ENCODE measurements around the gene PTPRE. TPM values are rescaled to one million over a fixed set of nuclear protein-coding genes. Genes with fewer than 3 reads are reported as not detected.

Gene PTPRE
- total and polyA plus RNA-seq, 2 donors from 2014 or later, result 1.1 to 25.7 TPM

DNA sequence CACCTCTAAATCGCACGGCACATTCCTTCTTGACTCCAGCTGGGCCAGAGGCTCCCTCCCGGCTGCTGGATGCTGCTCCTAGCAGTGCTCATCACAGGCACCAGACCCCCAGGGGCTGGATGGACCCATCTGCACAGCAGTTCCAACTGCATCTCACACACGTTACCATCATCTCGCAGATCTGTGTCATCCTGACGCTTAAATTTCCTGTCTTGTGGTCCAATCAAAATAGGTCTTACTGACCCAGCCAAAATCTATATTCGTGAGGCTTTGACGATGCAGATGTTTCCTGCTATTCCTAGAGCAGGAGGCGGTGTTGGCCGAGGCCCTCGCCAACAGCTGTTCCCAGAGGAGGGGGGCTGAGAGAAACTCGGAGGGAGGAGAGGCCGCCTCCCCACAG lies 111.3 kb downstream of the PTPRE start:
- intact Hi-C loops (cut with DNase I), result no loop called here
- no peak overlapping the region for H3K4me3 ChIP-seq (ENCODE audit: low read length in 3 of 3)
- no peaks in the 10 kb centered on the region for H3K36me3 ChIP-seq (ENCODE audit: control insufficient read depth in 2 of 3, insufficient read depth in 3 of 3, low read length in 3 of 3)
- FAIRE-seq (no peak), DNase-seq (peak in 2 of 5 donors; percentile 26 to 84)
- TF ChIP-seq CTCF (IDR thresholded peaks at IDR 0.05; ENCODE audit: borderline replicate concordance, extremely low read depth, insufficient read depth), result no peak
- H3K9me3 ChIP-seq (ENCODE audit: control insufficient read depth in 2 of 3, insufficient read depth in 1 of 3, low read length in 3 of 3), result no peaks in the 10 kb centered on the region
- no peak overlapping the region for H3K9ac ChIP-seq (ENCODE audit: low read length in 3 of 3)
- H3K27ac ChIP-seq (ENCODE audit: low read depth in 2 of 2, low read length in 2 of 2), result no peak overlapping the region
- H3K27me3 ChIP-seq (ENCODE audit: control insufficient read depth, insufficient read depth, low read length), result no peaks in the 10 kb centered on the region
- H3K4me1 ChIP-seq (ENCODE audit: control insufficient read depth in 2 of 3, insufficient read depth in 2 of 3, low read depth in 1 of 3, low read length in 3 of 3), result no peaks in the 10 kb centered on the region

- Histone ChIP-seq H3K4me1 (ENCODE audit: control insufficient read depth in 2 of 3, insufficient read depth in 2 of 3, low read depth in 1 of 3, low read length in 3 of 3) (no peaks in the 10 kb centered on the region), H3K9me3 (ENCODE audit: control insufficient read depth in 2 of 3, insufficient read depth in 1 of 3, low read length in 3 of 3) (no peaks in the 10 kb centered on the region), H3K27me3 (ENCODE audit: control insufficient read depth, insufficient read depth, low read length) (no peaks in the 10 kb centered on the region), H3K36me3 (ENCODE audit: control insufficient read depth in 2 of 3, insufficient read depth in 3 of 3, low read length in 3 of 3) (no peaks in the 10 kb centered on the region), H3K4me3 (ENCODE audit: low read length in 3 of 3) (no peak overlapping the region), H3K27ac (ENCODE audit: low read depth in 2 of 2, low read length in 2 of 2) (no peak overlapping the region), H3K9ac (ENCODE audit: low read length in 3 of 3) (no peak overlapping the region)
- no peak for DNase-seq
- intact Hi-C loops (cut with DNase I), result no loop called here
- TF ChIP-seq CTCF (IDR thresholded peaks at IDR 0.05; ENCODE audit: borderline replicate concordance, extremely low read depth, insufficient read depth), result no peak
- no peak for FAIRE-seq
Measured at GRCh38 chr10:128018691-128019090, 111.8 kb downstream of the PTPRE start.

GRCh38 chr10:128022261-128023196 lies 115.6 kb downstream of the PTPRE start:
- Histone ChIP-seq H3K4me1 (ENCODE audit: control insufficient read depth in 2 of 3, insufficient read depth in 2 of 3, low read depth in 1 of 3, low read length in 3 of 3) (no peaks in the 10 kb centered on the region), H3K9ac (ENCODE audit: low read length in 3 of 3) (no peak overlapping the region), H3K36me3 (ENCODE audit: control insufficient read depth in 2 of 3, insufficient read depth in 3 of 3, low read length in 3 of 3) (no peaks in the 10 kb centered on the region), H3K27ac (ENCODE audit: low read depth in 2 of 2, low read length in 2 of 2) (no peak overlapping the region), H3K9me3 (ENCODE audit: control insufficient read depth in 2 of 3, insufficient read depth in 1 of 3, low read length in 3 of 3) (no peaks in the 10 kb centered on the region), H3K27me3 (ENCODE audit: control insufficient read depth, insufficient read depth, low read length) (no peaks in the 10 kb centered on the region), H3K4me3 (ENCODE audit: low read length in 3 of 3) (no peak overlapping the region)
- TF ChIP-seq CTCF (IDR thresholded peaks at IDR 0.05; ENCODE audit: borderline replicate concordance, extremely low read depth, insufficient read depth), result no peak
- DNase-seq, result no peak
- no peak for FAIRE-seq
- intact Hi-C loops (cut with DNase I), result no loop called here
